Endothelial cell of umbilical vein (primary cell): ENCODE results near the gene WAS.
"Not testable (repeated sequence)": the region's sequence is repeated elsewhere in the genome, so short reads cannot be mapped to it uniquely, and the experiment has no call there.

Experiments used
- CTCF ChIP-seq, 2 donors: IDR thresholded peaks; 1 replicate in 1 of 2; 2 replicates in 1 of 2; pipeline ENCODE4 v1.5.1; 2011; ENCODE audit warnings: low read length in 2 of 2, mild to moderate bottlenecking in 2 of 2, moderate library complexity in 2 of 2, control low read depth in 1 of 2, inconsistent platforms in 1 of 2, low read depth in 1 of 2; ENCODE audit not compliant: insufficient read depth in 1 of 2; ENCODE audit errors: extremely low read depth in 1 of 2
- JUN ChIP-seq: IDR thresholded peaks from 2 replicates; pipeline ENCODE4 v1.6.1; 2011; ENCODE audit warnings: borderline replicate concordance, low read depth; ENCODE audit not compliant: insufficient read length, insufficient read depth
- POLR2A ChIP-seq: IDR thresholded peaks from 2 replicates; pipeline ENCODE4 v1.6.1; 2012; ENCODE audit warnings: low read depth, mild to moderate bottlenecking, control low read depth, low read length
- POLR2AphosphoS5 ChIP-seq: IDR thresholded peaks from 2 replicates; pipeline ENCODE4 v1.6.1; 2012; ENCODE audit warnings: low read depth, mild to moderate bottlenecking, control low read depth, low read length, moderate library complexity; ENCODE audit not compliant: insufficient read depth

GRCh38 chrX:48680467-48680866 is 3.1 kb upstream of the WAS start:
- not testable (repeated sequence) for TF ChIP-seq CTCF (IDR thresholded peaks at IDR 0.05; ENCODE audit: extremely low read depth in 1 of 2, insufficient read depth in 1 of 2, low read depth in 1 of 2, low read length in 2 of 2); POLR2A; JUN; POLR2AphosphoS5
